Measurements from ENCODE around the gene CAMTA1.

Gene CAMTA1

GRCh38 chr1:6898974-6899539 is 113.8 kb downstream of the CAMTA1 start:
- no peak overlapping the region for H3K4me3 ChIP-seq (ENCODE audit: low read depth, low read length)
- no peak for TF ChIP-seq CTCF (IDR thresholded peaks at IDR 0.05; ENCODE audit: low read depth, low read length)

GRCh38 chr1:6899621-6900020 is 114.4 kb downstream of the CAMTA1 start:
- TF ChIP-seq CTCF (IDR thresholded peaks at IDR 0.05; ENCODE audit: low read depth, low read length): no peak
- H3K4me3 ChIP-seq (ENCODE audit: low read depth, low read length): no peak overlapping the region

GRCh38 chr1:6902153-6902552 is 116.9 kb downstream of the CAMTA1 start:
- no peak overlapping the region for H3K4me3 ChIP-seq (ENCODE audit: low read depth, low read length)
- TF ChIP-seq CTCF (IDR thresholded peaks at IDR 0.05; ENCODE audit: low read depth, low read length): no peak

- TF ChIP-seq CTCF (IDR thresholded peaks at IDR 0.05; ENCODE audit: low read depth, low read length): no peak
- no peak overlapping the region for H3K4me3 ChIP-seq (ENCODE audit: low read depth, low read length)
Observed at GRCh38 chr1:6904476-6905170, 119.4 kb downstream of the CAMTA1 start.

- H3K4me3 ChIP-seq (ENCODE audit: low read depth, low read length): no peak overlapping the region
- no peak for TF ChIP-seq CTCF (IDR thresholded peaks at IDR 0.05; ENCODE audit: low read depth, low read length)
Observed at GRCh38 chr1:6905331-6905730, 120.1 kb downstream of the CAMTA1 start.

GRCh38 chr1:6905790-6906189 is 120.5 kb downstream of the CAMTA1 start:
- H3K4me3 ChIP-seq (ENCODE audit: low read depth, low read length): no peak overlapping the region
- no peak for TF ChIP-seq CTCF (IDR thresholded peaks at IDR 0.05; ENCODE audit: low read depth, low read length)

GRCh38 chr1:6906783-6907182 is 121.5 kb downstream of the CAMTA1 start:
- no peak for TF ChIP-seq CTCF (IDR thresholded peaks at IDR 0.05; ENCODE audit: low read depth, low read length)
- no peak overlapping the region for H3K4me3 ChIP-seq (ENCODE audit: low read depth, low read length)

Data from WI38 (cell line).